Nephron progenitor cell (in vitro differentiated cells): ENCODE data around the gene EID2.

ENCODE experiments used
- DNase-seq: peaks from one replicate; pipeline ENCODE4 v3.0.0; 2021
- H3K27ac Mint-ChIP-seq: 2 replicates; pipeline ENCODE4 v1.8.0; 2021; ENCODE audit warnings: mild to moderate bottlenecking, moderate library complexity, mixed read lengths
- H3K27me3 Mint-ChIP-seq: 2 replicates; pipeline ENCODE4 v1.8.0; 2021; ENCODE audit warnings: mild to moderate bottlenecking, low read depth, mixed read lengths; ENCODE audit not compliant: poor library complexity
- H3K36me3 Mint-ChIP-seq: 2 replicates; pipeline ENCODE4 v1.8.0; 2021; ENCODE audit warnings: low read depth, mixed read lengths
- H3K4me1 Mint-ChIP-seq: 2 replicates; pipeline ENCODE4 v1.8.0; 2021; ENCODE audit warnings: mixed read lengths
- H3K4me3 Mint-ChIP-seq: 2 replicates; pipeline ENCODE4 v1.8.0; 2021; ENCODE audit warnings: mild to moderate bottlenecking, moderate library complexity, mixed read lengths
- H3K9me3 Mint-ChIP-seq: 2 replicates; pipeline ENCODE4 v1.8.0; 2021; ENCODE audit warnings: mild to moderate bottlenecking, moderate library complexity, mixed read lengths
- TF ChIP-seq, protein P1 (sequence below): fragments of 200-600 bp; sonication (generic); IDR thresholded peaks from 2 replicates; pipeline ENCODE4 v1.5.0; 2021; ENCODE audit warnings: antibody characterized with exemption

The EID2 gene

DNA sequence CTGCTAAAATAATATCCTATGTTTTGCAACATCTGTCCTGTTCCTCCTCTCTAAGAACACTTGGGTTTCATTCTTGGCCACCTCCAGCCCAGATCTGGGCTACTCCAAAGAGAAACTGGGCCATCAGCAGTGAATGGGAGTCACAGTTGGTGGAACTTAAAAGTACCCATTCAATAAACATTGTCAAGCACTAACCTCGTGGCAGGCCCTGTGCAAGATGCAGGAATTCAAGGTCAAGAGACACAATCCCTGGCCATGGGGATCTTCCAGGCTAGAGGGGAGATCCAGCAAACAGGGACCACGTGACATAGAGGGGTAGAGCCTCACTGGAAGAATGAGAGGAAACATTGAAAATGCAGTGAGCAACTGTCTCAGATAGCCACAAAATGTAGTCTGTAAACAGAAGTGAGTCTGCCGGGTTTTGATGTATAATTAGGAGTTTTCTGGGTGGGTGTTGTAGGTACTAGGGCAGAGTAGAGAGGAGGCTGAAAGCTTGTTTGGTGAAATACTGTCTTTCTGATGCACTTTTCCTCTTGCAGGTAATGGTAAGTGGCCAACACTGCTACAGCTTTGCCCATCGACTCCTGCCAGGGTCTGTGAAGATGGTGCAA is 14.8 kb upstream of the EID2 start:
- DNase-seq, result no peak
- TF ChIP-seq, protein P1, sequence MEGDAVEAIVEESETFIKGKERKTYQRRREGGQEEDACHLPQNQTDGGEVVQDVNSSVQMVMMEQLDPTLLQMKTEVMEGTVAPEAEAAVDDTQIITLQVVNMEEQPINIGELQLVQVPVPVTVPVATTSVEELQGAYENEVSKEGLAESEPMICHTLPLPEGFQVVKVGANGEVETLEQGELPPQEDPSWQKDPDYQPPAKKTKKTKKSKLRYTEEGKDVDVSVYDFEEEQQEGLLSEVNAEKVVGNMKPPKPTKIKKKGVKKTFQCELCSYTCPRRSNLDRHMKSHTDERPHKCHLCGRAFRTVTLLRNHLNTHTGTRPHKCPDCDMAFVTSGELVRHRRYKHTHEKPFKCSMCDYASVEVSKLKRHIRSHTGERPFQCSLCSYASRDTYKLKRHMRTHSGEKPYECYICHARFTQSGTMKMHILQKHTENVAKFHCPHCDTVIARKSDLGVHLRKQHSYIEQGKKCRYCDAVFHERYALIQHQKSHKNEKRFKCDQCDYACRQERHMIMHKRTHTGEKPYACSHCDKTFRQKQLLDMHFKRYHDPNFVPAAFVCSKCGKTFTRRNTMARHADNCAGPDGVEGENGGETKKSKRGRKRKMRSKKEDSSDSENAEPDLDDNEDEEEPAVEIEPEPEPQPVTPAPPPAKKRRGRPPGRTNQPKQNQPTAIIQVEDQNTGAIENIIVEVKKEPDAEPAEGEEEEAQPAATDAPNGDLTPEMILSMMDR, result no peak
- H3K4me1 Mint-ChIP-seq, result peaks cover 19% of the 10 kb centered on the region
- no peak overlapping the region for H3K27ac Mint-ChIP-seq
- H3K4me3 Mint-ChIP-seq, result no peak overlapping the region
- H3K36me3 Mint-ChIP-seq, result no peaks in the 10 kb centered on the region
- no peaks in the 10 kb centered on the region for H3K9me3 Mint-ChIP-seq
- peaks cover 72% of the 10 kb centered on the region for H3K27me3 Mint-ChIP-seq

DNA sequence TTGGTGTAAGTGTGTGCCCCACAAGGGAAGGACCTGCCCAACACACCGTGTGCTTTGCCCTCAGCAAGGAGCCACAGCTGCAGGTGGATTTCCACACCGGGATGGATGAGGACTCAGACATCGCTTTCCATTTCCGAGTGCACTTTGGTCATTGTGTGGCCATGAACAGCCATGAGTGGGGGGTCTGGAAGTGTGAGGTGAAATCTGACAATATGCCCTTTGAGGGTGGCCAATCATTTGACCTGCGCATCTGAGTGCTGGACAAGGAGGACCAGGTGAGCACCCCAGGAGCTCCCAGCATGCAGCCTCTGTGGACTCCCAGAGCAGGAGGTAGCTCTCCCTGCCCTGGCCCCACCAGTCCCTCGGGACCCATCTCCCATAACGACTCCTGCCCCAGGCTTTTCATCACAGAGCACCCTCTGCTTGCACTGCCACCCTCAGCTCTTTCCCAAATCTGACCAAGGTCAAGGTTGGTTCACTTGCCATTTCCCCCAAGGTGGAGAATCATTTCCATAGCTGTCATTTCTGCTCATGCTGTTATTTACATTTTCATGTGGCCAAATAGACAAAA is 13.2 kb upstream of the EID2 start:
- Mint-ChIP-seq H3K4me3 (no peak overlapping the region), H3K36me3 (no peaks in the 10 kb centered on the region), H3K27ac (no peak overlapping the region), H3K4me1 (peaks cover 11% of the 10 kb centered on the region), H3K9me3 (no peaks in the 10 kb centered on the region), H3K27me3 (peaks cover 58% of the 10 kb centered on the region)
- TF ChIP-seq, protein P1, result no peak
- no peak for DNase-seq

DNA sequence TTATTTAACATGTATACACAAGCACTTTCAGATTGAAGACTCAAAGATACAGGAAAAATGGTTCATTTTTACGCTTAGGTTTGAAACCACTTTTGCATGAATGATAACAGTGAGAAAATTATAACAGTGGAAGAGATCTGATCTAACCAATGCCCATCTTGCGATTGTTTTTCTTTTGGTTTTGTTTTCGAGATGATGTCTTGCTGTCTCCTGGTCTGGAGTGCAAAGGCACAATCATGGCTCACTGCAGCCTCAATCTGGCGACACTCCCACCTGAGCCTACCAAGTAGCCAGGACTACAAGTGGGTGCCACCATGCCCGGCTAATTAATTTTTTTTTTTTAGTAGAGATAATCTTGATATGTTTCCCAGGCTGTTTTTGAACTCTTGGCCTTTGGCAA is 10.2 kb upstream of the EID2 start:
- no peaks in the 10 kb centered on the region for H3K4me1 Mint-ChIP-seq

DNA sequence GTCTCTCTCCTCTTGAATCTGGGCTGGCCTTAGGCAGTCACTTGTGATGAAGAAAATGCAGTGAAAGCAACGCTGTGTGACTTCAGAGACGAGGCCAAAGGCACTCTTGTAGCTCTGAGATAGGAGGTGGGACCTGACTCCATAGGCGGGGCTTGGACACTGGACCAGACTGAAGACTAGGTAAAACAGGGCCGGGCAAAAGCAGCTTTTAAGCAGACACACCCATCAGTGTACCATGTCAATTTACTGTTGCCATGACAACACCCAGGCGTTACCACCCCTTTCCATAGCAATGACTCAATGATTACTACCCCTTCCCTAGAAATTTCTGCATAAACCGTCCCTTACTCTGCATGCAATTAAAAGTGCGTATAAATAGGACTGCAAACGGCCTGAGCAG is 6.6 kb upstream of the EID2 start:
- TF ChIP-seq, protein P1, result no peak
- no peak for DNase-seq
- no peaks in the 10 kb centered on the region for H3K4me1 Mint-ChIP-seq
- peaks cover 37% of the 10 kb centered on the region for H3K27me3 Mint-ChIP-seq
- H3K4me3 Mint-ChIP-seq, result no peak overlapping the region
- H3K9me3 Mint-ChIP-seq, result no peaks in the 10 kb centered on the region
- no peaks in the 10 kb centered on the region for H3K36me3 Mint-ChIP-seq
- no peak overlapping the region for H3K27ac Mint-ChIP-seq

More for the DNA sequence above, 10.2 kb upstream of the EID2 start:
- Mint-ChIP-seq H3K27me3 (peaks cover 45% of the 10 kb centered on the region), H3K9me3 (no peaks in the 10 kb centered on the region), H3K27ac (no peak overlapping the region), H3K36me3 (no peaks in the 10 kb centered on the region), H3K4me3 (no peak overlapping the region)
- no peak for DNase-seq
- TF ChIP-seq, protein P1, result no peak

DNA sequence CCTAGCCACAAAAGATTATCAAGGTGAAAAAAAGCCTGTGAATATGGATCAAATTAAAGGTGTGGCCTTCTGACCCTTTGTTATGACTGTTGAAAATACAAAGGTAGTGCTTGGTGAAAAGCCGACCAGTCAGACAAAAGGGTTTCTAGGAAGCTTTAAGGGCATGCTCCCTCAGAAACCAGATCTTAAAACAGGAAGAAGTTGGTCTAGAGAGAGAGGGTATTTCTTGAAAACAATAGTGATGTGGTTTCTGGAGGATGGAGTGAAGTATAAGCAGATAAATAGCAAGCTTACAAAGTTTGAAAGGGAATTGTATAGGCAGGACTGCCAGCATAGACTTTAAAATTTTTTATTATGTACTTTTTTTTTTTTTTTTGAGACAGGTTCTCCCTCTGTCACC is 5.0 kb upstream of the EID2 start:
- H3K4me3 Mint-ChIP-seq, result no peak overlapping the region
- peaks cover 36% of the 10 kb centered on the region for H3K27me3 Mint-ChIP-seq
- peaks cover 14% of the 10 kb centered on the region for H3K4me1 Mint-ChIP-seq
- no peak for DNase-seq
- H3K27ac Mint-ChIP-seq, result no peak overlapping the region
- H3K9me3 Mint-ChIP-seq, result no peaks in the 10 kb centered on the region
- TF ChIP-seq, protein P1, result no peak
- no peaks in the 10 kb centered on the region for H3K36me3 Mint-ChIP-seq
